NCI-H2227 (cell line): ENCODE results near the gene ATAT1.

ENCODE experiments used
- DNase-seq: peaks from one replicate; lab custom pipeline; 2025; ENCODE audit not compliant: unreplicated experiment; lab: John Stamatoyannopoulos, UW

ATAT1 gene

GRCh38 chr6:30626484-30627366 is at the start of gene ATAT1:
ATAT1 (plus strand) TSS chr6:30626874.
- DNase-seq, result peak; percentile 94

- DNase-seq, result no peak
Measured at GRCh38 chr6:30578051-30578450, 48.6 kb upstream of the ATAT1 start.

- no peak for DNase-seq
Measured at GRCh38 chr6:30583921-30584320, 42.8 kb upstream of the ATAT1 start.

DNA sequence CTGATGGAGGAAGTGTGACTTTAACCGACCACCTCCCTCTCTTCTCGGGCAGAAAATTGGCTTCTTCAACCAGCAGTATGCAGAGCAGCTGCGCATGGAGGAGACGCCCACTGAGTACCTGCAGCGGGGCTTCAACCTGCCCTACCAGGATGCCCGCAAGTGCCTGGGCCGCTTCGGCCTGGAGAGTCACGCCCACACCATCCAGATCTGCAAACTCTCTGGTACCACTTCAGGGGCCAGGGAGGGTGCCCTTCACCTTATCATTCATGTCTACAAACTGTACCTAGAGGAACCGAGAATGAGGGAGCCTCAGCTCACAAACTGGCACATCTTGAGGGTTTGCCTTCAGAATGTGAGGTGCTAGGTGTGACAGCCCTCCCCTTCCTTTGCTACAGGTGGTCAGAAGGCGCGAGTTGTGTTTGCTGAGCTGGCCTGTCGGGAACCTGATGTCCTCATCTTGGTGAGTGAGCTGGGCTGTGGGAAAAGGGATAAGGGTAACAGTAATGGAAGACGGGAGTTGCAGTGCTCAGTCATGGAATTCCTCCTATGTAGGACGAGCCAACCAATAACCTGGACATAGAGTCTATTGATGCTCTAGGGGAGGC is 36.8 kb upstream of the ATAT1 start:
- DNase-seq, result no peak

- DNase-seq, result no peak
Measured at GRCh38 chr6:30590509-30590908, 36.2 kb upstream of the ATAT1 start.

DNA sequence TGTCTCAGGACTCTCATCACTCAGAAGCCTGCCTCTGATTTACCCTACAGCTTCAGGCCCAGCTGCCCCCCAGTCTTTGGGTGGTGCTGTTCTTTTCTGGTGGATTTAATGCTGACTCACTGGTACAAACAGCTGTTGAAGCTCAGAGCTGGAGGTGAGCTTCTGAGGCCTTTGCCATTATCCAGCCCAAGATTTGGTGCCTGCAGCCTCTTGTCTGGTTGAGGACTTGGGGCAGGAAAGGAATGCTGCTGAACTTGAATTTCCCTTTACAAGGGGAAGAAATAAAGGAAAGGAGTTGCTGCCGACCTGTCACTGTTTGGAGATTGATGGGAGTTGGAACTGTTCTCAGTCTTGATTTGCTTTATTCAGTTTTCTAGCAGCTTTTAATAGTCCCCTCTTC is 35.7 kb upstream of the ATAT1 start:
- no peak for DNase-seq

DNA sequence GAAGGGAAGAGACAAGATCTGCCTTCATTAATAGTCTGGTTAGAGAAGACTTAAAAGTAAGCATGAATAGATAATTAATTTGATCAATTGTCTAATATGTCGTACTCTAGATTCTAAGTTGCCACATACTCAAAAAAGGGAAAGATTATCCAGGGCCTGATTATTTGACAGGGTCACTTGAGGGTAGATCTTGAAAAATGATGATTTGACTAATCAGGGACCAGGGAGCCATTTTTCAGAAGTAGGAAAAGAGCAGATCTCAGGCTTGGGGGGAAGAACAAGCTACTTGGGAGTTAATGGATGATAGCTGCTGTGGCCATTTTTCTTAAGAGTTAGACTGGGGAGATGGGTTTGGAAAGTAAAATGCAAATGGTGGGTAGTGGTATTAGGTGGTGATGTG is 34.4 kb upstream of the ATAT1 start:
- no peak for DNase-seq

DNA sequence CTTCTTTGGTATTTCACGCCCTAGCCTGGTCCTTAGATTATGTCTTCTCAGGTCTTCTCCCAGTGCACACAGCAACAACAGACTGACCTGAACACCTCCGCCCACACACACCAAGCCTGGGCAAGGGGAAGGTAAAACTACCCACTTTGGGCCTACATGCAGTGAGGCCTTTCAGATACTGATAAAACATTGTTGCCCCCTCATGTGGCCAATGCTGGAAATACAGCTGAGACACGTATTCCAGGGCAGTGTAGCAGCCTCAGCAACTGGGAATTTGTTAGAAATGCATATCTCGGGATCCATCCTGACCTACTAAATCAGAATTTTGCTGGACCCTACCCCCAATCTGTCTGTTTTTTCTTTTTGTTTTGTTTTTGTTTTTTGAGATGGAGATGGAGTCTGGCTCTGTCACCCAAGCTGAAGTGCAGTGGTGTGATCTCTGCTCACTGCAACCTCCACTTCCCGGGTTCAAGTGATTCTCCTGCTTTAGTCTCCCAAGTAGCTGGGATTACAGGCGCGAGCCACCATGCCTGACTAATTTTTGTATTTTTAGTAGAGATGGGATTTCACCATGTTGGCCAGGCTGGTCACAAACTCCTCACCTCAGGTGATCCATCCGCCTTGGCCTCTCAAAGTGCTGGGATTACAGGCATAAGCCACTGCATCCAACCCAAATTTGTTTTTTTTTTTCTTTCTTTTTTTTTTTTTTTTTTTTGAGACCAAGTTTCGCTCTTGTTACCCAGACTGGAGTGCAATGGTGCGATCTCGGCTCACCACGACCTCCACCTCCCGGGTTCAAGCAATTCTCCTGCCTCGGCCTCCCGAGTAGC is 29.1 kb upstream of the ATAT1 start:
- DNase-seq, result peak; percentile 87

DNA sequence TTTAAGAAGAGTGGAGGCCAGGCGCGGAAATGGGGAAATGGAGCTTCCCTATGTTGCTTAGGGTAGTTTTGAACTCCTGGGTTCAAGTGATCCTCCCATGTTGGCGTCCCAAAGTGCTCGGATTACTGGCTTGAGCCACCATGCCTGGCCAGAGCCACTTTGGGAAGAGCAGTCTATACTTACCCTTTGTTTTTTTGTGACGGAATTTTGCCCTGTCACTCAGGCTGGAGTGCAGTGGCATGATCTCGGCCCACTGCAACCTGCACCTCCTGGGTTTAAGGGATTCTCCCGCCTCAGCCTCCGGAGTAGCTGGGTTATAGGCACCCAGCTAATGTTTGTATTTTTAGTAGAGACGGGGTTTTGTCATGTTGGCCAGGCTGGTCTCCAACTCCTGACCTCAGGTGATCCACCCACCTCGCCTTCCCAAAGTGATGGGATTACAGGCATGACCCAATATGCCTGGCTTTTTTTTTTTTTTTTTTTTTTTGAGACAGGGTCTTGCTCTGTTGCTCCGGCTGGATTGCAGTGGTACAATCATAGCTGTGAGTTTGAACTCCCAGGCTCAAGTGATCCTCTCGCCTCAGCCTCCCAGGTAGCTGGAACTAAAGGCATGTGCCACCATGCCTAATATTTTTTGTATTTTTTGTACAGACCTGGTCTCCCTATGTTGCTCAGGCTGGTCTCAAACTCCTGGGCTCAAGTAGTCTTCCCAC is 27.6 kb upstream of the ATAT1 start:
- DNase-seq, result no peak

DNA sequence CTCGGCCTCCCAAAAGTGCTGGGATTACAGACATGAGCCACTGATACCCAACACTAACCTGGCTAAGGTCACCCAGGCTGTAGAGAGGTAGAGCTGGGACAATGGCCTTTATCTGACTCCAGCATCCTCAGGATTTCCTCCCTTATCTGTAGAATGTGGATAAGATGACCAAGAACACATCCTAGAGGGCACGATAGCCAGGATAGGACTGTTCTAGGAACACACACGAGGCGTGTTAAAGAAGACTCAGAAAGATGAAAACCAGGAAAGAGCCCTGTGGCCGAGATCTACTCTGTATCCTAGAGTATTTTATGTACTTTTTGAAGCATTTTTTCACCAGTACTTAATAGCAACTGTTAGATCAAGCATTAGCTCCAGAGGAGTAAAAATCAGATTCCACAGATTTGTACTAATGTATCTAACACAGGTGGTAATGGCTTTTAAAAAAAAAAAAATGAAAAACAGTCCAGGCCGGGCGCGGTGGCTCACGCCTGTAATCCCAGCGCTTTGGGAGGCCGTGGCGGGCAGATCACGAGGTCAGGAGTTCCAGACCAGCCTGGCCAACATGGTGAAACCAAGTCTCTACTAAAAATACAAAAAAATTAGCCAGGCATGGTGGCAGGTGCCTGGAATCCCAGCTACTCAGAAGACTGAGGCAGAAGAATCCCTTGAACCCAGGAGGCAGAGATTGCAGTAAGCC is 26.9 kb upstream of the ATAT1 start:
- no peak for DNase-seq

GRCh38 chr6:30600451-30600961 is 26.2 kb upstream of the ATAT1 start:
- no peak for DNase-seq

GRCh38 chr6:30601436-30601814 is 25.2 kb upstream of the ATAT1 start:
- no peak for DNase-seq

- DNase-seq, result no peak
Measured at GRCh38 chr6:30601815-30602641, 24.6 kb upstream of the ATAT1 start.

- DNase-seq, result no peak
Measured at GRCh38 chr6:30603961-30604360, 22.7 kb upstream of the ATAT1 start.

- no peak for DNase-seq
Measured at GRCh38 chr6:30610065-30610464, 16.6 kb upstream of the ATAT1 start.

DNA sequence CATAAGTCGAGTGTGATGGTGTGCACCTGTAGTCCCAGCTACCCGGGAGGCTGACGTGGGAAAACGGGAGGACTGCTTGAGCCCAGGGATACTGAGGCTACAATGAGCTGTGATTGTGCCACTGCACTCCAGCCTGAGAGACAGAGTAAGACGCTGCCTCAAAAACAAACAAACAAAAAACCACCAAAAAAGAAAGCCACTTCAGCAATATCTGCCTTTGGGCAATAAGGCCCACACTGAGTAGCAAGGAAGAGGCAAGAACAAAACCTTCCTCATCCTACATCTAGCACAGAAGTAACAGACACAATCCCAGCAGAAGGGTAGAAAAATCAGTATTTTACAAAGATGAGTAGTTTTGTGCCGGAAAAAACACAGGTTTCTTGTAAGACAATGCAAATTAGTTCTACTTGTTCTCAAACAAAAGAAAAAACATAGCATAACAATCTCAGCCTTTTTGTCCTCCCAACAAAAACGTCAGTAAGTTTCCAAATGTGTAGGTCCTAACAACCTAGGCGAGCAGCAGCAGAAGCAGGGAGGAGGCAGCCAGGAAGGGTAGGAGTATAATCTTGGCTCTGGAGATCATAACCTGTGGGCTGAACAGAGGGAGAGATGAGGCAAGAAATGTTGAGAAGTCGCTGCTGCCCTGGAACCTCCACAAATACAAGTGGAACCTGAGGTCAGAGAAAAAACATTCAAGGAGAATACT is 15.4 kb upstream of the ATAT1 start:
- no peak for DNase-seq

DNA sequence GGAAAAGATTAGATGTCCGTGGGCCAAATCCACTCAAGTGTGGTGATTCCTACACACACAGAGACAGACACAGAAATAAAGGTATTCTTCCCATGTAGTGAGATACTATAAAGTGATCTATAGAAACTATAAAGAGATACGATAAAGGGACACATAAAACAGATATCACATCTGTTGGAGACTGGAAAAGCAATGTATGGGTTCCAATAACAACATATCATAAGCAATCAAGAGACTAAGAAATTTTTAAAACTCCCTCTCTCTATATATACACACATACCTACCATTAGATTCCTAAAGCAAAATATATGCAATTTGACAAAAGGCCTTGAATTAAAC is 14.8 kb upstream of the ATAT1 start:
- no peak for DNase-seq

GRCh38 chr6:30612213-30612612 is 14.5 kb upstream of the ATAT1 start:
- DNase-seq, result peak; percentile 30

DNA sequence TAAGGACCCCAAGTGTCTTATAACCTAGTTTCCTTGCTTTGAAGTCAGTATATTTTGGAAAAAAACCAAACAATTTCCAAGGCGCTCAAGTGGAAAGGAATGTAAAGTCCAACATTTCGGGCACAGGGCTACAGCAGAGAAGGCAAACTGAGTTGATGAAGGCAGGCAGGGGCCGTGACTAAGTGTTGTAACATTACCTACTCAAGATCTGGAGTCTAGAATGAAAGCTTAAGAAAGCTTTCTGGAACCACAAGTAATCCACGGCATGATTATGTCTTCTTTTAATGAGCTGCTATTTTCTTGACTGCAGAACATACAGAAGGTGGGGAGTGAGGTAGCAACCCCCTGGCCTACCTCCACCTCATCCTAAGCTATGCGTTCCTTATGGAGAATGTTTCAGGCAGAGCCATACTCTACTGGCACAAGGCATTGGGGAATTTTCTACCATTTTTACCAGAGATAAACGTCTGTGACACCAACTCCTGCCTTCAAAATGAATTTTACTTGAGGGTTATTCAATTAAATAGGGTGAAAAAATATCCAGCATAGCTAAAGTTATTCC is 13.9 kb upstream of the ATAT1 start:
- DNase-seq, result no peak
